HL-60 (cell line): ENCODE data around the gene SLC28A1.
"Not testable (repeated sequence)": the region's sequence is repeated elsewhere in the genome, so short reads cannot be mapped to it uniquely, and the experiment has no call there.

Experiments used
- DNase-seq, 2 experiments: peaks; one replicate each; pipeline ENCODE4 v3.0.0-alpha.2; 2010 to 2020; ENCODE audit warnings: low read depth in 1 of 2, low spot score in 1 of 2
- H3K27ac ChIP-seq: fragments of 250-450 bp; sonication (Bioruptor Pico); replicated peaks from 2 replicates; pipeline ENCODE4 v1.5.1; 2020; ENCODE audit warnings: mild to moderate bottlenecking, moderate library complexity
- H3K27me3 ChIP-seq: fragments of 250-450 bp; sonication (Bioruptor Pico); 2 replicates; pipeline ENCODE4 v1.5.1; 2021; ENCODE audit warnings: mild to moderate bottlenecking, moderate library complexity; ENCODE audit not compliant: insufficient read depth, poor library complexity, severe bottlenecking
- H3K4me3 ChIP-seq: replicated peaks from 2 replicates; pipeline ENCODE4 v1.5.1; 2011; ENCODE audit warnings: mild to moderate bottlenecking, control low read depth, low read length; ENCODE audit not compliant: insufficient read depth
- GABPA ChIP-seq: IDR thresholded peaks from 2 replicates; pipeline ENCODE4 v1.6.1; 2012; ENCODE audit warnings: low read depth
- POLR2AphosphoS5 ChIP-seq: IDR thresholded peaks from 2 replicates; pipeline ENCODE4 v1.6.1; 2012; ENCODE audit warnings: low read depth
- SPI1 ChIP-seq: IDR thresholded peaks from 2 replicates; pipeline ENCODE4 v1.6.1; 2012; ENCODE audit warnings: low read depth, mild to moderate bottlenecking, borderline replicate concordance
- TF ChIP-seq, protein P1 (sequence below): IDR thresholded peaks from 2 replicates; pipeline ENCODE4 v1.6.1; 2012; ENCODE audit warnings: low read depth; ENCODE audit not compliant: insufficient replicate concordance
- TF ChIP-seq, protein P2 (sequence below): IDR thresholded peaks from one replicate; pipeline ENCODE4 v1.5.1; 2011; ENCODE audit warnings: low read length, control low read depth, inconsistent platforms; ENCODE audit not compliant: insufficient read depth

Gene SLC28A1

DNA sequence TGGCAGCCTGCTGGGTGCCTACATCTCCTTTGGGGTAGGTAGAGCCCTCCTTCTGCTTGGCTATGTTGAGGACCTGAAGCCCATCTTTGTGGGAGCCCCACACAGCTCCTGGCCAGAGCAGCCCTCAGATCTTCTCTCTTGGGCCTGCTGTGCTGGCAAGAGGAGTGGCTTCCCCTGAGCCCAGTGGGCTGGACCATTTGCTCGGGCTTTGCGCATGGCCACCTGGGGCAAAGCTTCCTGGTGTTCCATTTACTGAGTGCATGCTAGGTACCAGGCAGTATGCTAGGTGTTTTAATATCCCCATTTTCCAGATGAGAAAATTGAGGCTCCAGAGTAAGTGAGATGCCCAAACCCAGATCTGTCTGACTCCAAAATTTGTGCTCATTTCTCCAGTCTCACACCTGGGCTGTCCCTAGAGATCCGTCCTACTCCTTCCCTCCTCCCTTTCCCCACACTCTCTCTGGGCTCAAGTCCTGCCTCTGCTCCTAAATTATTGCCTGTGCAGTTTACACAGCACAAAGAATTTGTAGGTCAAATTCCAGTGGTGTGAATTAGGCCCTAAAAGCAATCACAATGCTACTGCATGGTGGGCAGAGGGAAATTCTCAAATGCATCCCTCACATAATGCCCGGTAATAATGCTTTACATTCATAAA is 39.7 kb downstream of the SLC28A1 start:
- Histone ChIP-seq H3K4me3 (no peak overlapping the region), H3K27me3 (no peaks in the 10 kb centered on the region), H3K27ac (no peak overlapping the region)
- DNase-seq: no peak
- TF ChIP-seq, protein P1, sequence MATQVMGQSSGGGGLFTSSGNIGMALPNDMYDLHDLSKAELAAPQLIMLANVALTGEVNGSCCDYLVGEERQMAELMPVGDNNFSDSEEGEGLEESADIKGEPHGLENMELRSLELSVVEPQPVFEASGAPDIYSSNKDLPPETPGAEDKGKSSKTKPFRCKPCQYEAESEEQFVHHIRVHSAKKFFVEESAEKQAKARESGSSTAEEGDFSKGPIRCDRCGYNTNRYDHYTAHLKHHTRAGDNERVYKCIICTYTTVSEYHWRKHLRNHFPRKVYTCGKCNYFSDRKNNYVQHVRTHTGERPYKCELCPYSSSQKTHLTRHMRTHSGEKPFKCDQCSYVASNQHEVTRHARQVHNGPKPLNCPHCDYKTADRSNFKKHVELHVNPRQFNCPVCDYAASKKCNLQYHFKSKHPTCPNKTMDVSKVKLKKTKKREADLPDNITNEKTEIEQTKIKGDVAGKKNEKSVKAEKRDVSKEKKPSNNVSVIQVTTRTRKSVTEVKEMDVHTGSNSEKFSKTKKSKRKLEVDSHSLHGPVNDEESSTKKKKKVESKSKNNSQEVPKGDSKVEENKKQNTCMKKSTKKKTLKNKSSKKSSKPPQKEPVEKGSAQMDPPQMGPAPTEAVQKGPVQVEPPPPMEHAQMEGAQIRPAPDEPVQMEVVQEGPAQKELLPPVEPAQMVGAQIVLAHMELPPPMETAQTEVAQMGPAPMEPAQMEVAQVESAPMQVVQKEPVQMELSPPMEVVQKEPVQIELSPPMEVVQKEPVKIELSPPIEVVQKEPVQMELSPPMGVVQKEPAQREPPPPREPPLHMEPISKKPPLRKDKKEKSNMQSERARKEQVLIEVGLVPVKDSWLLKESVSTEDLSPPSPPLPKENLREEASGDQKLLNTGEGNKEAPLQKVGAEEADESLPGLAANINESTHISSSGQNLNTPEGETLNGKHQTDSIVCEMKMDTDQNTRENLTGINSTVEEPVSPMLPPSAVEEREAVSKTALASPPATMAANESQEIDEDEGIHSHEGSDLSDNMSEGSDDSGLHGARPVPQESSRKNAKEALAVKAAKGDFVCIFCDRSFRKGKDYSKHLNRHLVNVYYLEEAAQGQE: no peak
- no peak for TF ChIP-seq SPI1
- TF ChIP-seq POLR2AphosphoS5: no peak
- TF ChIP-seq, protein P2, sequence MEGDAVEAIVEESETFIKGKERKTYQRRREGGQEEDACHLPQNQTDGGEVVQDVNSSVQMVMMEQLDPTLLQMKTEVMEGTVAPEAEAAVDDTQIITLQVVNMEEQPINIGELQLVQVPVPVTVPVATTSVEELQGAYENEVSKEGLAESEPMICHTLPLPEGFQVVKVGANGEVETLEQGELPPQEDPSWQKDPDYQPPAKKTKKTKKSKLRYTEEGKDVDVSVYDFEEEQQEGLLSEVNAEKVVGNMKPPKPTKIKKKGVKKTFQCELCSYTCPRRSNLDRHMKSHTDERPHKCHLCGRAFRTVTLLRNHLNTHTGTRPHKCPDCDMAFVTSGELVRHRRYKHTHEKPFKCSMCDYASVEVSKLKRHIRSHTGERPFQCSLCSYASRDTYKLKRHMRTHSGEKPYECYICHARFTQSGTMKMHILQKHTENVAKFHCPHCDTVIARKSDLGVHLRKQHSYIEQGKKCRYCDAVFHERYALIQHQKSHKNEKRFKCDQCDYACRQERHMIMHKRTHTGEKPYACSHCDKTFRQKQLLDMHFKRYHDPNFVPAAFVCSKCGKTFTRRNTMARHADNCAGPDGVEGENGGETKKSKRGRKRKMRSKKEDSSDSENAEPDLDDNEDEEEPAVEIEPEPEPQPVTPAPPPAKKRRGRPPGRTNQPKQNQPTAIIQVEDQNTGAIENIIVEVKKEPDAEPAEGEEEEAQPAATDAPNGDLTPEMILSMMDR: no peak
- no peak for TF ChIP-seq GABPA

DNA sequence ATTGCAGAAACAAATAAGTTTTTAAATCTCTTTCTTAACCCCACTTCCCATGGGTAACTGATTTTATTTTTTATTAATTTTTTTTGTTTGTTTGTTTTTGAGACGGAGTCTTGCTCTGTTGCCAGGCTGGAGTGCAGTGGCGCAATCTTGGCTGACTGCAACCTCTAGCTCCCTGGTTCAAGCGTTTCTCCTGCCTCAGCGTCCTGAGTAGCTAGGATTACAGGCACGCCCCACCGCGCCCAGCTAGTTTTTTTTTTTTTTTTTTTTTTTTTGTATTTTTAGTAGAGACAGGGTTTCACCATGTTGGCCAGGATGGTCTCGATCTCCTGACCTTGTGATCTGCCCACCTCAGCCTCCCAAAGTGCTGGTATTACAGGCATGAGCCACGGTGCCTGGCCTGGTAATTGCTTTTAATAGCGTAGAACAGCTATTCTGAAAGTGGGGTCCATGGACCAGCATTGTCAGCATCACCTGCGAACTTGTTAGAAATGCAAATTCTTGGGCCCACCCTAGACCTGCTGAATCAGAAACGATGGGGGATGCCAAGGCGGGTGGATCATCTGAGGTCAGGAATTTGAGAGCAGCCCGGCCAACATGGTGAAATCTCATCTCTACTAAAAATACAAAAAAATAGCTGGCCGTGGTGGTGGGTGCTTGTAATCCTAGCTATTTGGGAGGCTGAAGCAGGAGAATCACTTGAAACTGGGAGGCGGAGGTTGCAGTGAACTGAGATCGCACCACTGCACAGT is 40.5 kb downstream of the SLC28A1 start:
- not testable (repeated sequence) for H3K27me3 ChIP-seq, DNase-seq, H3K27ac ChIP-seq, H3K4me3 ChIP-seq

DNA sequence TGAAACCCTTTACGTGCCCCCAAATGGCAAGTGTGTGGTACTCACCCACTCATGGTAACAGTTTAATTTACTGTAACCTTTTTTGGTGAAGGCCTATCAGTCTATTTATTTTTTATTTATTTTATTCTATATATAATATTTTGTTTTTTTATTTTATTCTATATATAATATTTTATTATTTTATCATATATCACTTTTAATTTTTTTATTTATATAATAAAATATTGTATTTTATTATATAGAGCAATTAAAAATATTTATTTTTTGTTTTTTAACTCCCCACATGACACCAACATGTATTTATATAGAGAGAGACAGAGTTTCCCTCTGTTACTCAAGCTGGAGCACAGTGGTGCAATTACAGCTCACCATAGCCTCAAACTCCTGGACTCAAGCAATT is 41.4 kb downstream of the SLC28A1 start:
- TF ChIP-seq, protein P2: no peak
- no peak for TF ChIP-seq POLR2AphosphoS5
- TF ChIP-seq, protein P1: no peak
- no peak for TF ChIP-seq GABPA
- TF ChIP-seq SPI1: no peak

DNA sequence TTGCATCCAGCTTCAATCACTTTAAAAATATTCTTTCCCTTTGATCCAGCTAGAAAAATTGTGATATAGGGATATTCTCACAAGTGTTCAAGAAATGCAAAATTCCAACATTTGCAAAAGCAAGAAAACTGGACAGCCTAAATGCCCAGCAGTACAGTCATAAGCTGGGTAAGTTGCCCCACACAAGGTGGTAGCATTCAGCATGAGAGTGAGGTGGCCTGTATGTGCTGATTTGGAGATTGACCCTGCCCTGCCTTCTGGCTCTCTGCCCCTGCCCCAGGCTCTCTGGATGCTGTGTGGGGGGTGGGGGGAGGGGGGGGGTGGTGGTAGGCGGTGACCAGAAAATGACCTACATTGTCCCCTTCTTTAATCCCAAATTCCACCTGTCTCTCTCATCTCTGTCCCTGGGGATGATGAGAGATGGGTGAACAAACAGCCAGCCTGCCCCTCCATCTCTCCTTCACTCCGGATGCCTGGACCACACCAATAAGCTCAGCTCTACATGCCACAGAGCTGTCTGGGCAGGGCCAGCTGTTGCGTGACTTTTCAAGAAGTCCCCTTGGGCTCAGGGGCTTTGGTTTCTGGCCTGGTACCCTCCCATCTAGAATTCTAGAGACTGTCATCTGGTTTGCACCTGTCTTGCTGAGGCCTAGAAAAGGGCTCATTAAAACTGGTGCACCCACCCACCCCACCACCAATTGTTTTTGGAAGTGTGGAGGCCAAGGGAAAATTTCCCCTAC is 42.2 kb downstream of the SLC28A1 start:
- Histone ChIP-seq H3K4me3 (no peak overlapping the region), H3K27ac (no peak overlapping the region), H3K27me3 (no peaks in the 10 kb centered on the region)
- TF ChIP-seq, protein P1: no peak
- TF ChIP-seq, protein P2: no peak
- TF ChIP-seq SPI1 (no peak), GABPA (no peak), POLR2AphosphoS5 (no peak)
- DNase-seq: no peak

More for the DNA sequence above, 41.4 kb downstream of the SLC28A1 start:
- DNase-seq: no peak
- no peak overlapping the region for H3K27ac ChIP-seq
- no peak overlapping the region for H3K4me3 ChIP-seq
- H3K27me3 ChIP-seq: no peaks in the 10 kb centered on the region
